Measurements from ENCODE around the gene LSM5.

Gene LSM5

GRCh38 chr7:32490127-32490796 is at the start of gene LSM5:
Gene LSM5, minus strand, starts transcription at chr7:32490380. Its CDS starts 15 bp downstream, at chr7:32490365.
- DNase-seq = peak; percentile 92

- DNase-seq = no peak
These were observed 49.2 kb upstream of the LSM5 start for GRCh38 chr7:32539366-32539765.

GRCh38 chr7:32537760-32538159 is 47.6 kb upstream of the LSM5 start:
- no peak for DNase-seq

GRCh38 chr7:32536585-32536984 is 46.4 kb upstream of the LSM5 start:
- no peak for DNase-seq

- DNase-seq = no peak
These were observed 45.8 kb upstream of the LSM5 start for GRCh38 chr7:32536016-32536415.

GRCh38 chr7:32535162-32535702 is 45.1 kb upstream of the LSM5 start:
- DNase-seq = no peak

- DNase-seq = no peak
These were observed 43.3 kb upstream of the LSM5 start for GRCh38 chr7:32533276-32534029.

- DNase-seq = no peak
These were observed 42.5 kb upstream of the LSM5 start for GRCh38 chr7:32532716-32533115.

- no peak for DNase-seq
These were observed 41.9 kb upstream of the LSM5 start for GRCh38 chr7:32532086-32532485.

- no peak for DNase-seq
These were observed 41.2 kb upstream of the LSM5 start for GRCh38 chr7:32531402-32531801.

- DNase-seq = no peak
These were observed 35.7 kb upstream of the LSM5 start for GRCh38 chr7:32525839-32526238.

GRCh38 chr7:32524631-32525030 is 34.5 kb upstream of the LSM5 start:
- DNase-seq = no peak

- DNase-seq = no peak
These were observed 32.8 kb upstream of the LSM5 start for GRCh38 chr7:32522746-32523530.

- DNase-seq = no peak
These were observed 29.6 kb upstream of the LSM5 start for GRCh38 chr7:32519763-32520162.

- peak; percentile 22 for DNase-seq
These were observed 28.5 kb upstream of the LSM5 start for GRCh38 chr7:32518534-32519140.

GRCh38 chr7:32516551-32517100 is 26.4 kb upstream of the LSM5 start:
- no peak for DNase-seq

- no peak for DNase-seq
These were observed 25.8 kb upstream of the LSM5 start for GRCh38 chr7:32515890-32516550.

- no peak for DNase-seq
These were observed 23.0 kb upstream of the LSM5 start for GRCh38 chr7:32513210-32513609.

GRCh38 chr7:32511791-32512190 is 21.6 kb upstream of the LSM5 start:
- DNase-seq = no peak

GRCh38 chr7:32507414-32507813 is 17.2 kb upstream of the LSM5 start:
- DNase-seq = no peak

- no peak for DNase-seq
These were observed 16.3 kb upstream of the LSM5 start for GRCh38 chr7:32506266-32507054.
